Stimulated activated CD8-positive, alpha-beta memory T cell treated with anti-CD3 and anti-CD28 coated beads, Interleukin-15, amount 100 ng/mL, for 24 hours (primary cell): ENCODE measurements around the gene TTC21B.
"Not testable (repeated sequence)": the region's sequence is repeated elsewhere in the genome, so short reads cannot be mapped to it uniquely, and the experiment has no call there.

Experiments used
- DNase-seq: peaks from one replicate; pipeline ENCODE4 v3.0.0-alpha.2; 2020; ENCODE audit warnings: low read depth

Gene TTC21B

DNA sequence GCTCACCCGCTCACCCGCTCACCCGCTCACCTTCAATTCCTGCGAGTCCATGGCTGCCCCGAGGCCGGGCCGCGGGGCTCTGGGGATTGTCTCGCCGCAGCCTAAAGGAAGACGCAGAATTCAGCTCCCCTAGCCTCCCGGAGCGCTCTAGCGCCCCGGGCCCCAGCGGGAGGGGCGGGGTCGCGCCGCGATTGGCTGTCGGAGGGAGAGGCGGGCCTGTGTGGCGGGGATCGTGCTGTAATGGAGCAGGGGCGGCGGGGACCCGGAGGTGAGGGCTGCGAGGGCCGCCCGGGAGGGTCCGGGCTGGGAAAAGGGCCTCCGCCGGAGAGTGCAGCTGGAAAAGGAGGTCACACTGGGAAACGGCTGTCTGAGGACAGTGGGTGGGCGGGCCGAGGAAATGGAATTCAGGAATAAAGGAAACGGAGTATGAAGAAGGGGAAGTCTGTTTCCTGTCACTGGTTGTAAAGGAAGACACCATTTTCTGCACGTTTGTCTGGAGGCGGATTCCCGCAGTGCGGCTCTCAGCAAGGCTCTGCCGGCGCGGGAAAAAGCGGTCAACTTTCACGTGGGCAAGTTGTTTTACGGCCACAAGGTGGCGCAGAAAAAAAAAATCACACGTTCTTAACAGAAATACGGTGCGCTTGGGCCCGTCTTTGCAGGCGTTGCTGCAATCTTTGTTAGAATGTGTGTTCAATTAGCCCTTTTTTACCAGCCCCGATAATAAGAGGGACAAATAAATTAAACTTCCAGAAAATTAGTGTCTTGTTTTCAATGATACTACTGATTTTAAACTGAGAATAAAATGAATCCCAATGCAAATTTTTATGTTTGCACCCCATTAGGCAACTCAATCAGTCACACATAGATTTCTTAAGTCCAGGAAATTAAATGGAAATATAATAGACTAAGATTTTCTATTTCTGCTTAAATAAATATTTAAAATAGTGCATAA, at the start of gene TTC21B:
TTC21B (minus strand) TSS at position 122 of the 952 bp plus-strand sequence; CDS start at position 51, 71 bp downstream.
- peak; percentile 83 for DNase-seq

DNA sequence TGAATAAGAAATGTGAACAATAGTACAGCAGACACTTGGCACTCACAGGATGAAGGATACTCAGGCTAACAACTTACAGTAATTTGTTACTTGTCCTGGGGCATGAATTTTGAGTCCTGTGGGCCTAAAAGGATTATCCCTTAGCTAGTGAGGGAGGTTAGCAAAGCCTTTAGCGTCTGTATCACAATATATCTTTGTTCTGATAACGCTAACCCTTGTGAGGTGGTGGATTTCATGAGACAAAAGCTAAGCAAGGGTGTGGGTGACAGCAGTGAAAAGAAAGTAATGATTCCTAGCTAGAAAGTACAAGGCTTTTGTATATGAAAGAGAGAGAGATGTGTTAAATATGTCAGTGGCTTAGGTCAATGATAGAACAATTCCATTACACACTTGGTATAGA, 46.8 kb upstream of the TTC21B start:
- DNase-seq = no peak

DNA sequence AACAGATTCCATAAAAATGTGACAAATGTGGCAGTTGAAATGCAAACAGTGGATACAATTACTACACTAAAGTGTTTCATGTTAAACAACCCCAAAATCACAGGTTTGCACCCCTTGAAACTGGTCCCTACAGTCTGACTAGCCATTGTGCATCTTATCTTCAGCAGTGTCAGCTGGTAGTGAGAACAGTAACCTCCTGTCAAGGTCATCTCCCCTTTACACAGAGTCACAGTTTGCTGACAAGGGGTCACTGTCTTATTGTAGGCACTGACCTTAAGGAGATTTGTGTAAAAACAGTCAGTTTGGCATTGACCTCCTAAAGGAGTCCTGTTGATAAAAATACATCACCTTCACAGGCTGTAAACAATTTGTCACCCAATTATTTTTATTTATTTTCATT, 37.3 kb upstream of the TTC21B start:
- DNase-seq = no peak

DNA sequence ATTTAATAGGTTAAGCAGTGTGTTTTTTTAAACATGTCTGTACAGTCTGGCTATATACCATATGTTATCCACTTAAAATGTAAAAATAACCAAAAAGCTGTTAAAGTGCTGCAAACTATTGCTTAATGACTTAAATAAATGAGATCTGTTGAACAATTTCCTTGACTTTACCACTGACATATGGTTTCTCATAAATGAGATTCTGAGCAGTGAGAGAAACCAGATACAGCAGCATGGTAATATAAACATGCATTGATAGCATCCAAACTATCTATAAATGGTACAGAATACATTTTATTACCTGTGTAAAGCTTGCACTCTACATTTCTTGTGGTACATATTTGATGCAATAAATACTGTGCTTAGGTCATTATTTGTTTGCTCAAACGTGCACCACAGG, 36.3 kb upstream of the TTC21B start:
- DNase-seq = no peak

DNA sequence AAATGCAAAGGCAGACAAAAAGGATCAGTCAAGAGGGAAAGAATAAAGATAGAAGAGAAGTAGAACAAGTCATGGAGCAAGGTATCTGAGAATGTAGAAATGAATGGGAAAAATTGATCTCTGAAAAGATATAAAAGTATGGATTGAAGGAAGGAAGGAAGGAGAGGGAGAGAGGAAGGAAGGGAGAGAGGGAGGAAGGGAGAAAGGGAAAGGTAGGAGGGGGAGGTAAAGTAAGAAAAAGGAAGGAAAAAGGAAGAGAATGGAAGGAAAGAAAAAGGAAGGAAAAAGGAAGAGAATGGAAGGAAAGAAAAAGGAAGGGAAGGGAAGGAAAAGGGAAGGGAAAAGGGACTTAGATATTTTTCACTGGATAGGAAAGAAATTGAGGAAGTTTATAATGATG, 31.5 kb upstream of the TTC21B start:
- no peak for DNase-seq

DNA sequence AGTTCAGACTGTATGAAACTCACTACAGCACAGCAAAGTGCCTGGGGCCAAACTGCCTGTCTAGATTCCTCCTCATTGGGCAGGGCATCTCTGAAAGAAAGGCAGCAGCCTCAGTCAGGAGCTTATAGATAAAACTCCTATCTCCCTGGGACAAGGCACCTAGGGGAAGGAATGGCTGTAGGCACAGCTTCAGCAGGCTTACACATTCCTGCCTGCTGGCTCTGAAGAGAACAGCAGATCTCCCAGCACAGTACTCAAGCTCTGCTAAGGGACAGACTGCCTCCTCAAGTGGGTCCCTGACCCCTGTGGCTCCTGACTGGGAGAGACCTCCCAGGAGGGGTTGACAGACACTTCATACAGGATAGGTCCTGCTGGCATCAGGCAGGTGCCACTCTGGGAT, 18.6 kb upstream of the TTC21B start:
- not testable (repeated sequence) for DNase-seq

DNA sequence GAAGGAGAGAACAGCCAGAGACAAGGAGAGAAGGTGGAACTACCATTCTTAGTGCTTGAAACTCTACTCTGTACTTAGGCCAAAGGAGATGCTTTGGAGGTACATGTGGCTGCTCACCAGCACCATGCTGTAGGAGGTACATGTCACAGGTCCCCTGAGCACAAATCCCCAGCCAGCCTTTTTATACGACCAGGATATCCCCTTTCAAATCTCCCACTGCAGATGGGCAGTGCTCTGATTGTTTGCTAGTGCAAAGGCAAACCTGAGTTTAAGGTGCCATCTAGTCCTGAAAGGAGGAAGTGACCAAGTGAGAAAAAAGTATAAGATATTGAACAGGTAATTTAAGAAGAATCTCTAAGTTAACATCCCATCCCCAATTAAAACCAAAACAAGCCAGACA, 17.1 kb upstream of the TTC21B start:
- DNase-seq = no peak

DNA sequence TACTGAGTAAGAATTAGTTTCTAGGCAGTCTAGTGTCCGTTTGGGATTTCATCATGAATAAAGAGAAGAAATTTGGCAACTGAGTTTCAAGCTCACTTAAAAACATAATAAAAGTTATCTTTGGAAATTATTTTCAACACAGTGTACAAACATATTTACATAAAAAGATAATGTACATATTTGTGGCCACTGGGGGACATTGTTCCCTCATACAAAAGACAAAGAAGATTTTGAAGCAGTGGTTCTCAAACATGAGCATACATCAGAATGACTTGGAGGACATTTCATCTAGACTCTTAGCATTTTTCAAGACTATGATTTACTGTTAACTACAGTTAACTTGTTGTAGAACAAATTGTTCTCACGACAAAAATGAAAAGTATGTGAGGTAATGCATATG, 15.7 kb upstream of the TTC21B start:
- DNase-seq = no peak

DNA sequence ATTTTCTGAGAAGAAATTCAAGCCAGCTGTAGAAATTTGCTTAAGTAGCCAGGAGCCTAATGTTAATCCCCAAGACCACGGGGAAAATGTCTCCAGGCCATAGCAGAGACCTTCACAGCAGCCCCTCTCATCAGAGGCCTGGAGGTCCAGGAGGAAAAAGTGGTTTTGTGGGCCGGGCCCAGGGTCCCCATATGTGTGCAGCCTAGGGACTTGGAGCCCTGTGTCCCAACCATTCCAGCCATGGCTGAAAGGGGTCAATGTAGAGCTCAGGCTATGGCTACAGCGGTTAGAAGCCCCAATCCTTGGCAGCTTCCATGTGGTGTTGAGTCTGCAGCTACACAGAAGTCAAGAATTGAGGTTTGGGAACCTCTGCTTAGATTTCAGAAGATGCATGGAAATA, 14.2 kb upstream of the TTC21B start:
- DNase-seq = no peak

DNA sequence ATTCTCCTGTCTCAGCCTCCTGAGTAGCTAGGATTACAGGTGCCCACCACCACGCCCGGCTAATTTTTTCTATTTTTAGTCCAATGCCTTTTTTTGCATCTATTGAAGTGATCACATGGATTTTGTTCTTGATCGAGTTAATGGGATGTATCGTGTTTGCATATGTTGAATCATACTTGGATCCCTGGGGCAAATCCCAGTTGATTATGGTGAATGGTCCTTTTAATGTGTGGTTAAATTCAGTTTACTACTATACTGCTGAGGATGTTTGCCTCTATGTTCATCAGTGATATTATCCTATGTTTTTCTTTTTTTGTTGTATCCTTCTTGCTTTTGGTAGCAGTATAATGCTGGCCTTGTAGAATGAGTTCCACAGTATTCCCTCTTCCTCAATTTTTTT, 8.2 kb upstream of the TTC21B start:
- DNase-seq = no peak

DNA sequence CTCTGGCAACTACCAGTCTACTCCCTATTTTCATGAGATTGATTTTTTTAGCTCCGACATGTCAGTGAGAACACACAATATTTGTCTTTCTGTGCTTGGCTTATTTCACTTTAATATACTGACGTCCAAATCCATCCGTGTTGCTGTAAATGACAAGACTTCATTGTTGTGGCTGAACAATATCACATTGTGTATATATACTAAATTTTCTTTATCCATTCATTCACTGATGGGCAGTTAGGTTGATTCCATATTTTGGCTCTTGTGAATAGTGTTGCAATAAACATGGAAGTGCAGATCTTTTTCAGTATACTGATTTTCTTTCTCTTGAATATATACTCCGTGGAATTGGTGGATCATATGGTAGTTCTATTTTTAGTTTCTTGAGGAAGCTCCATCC, 5.8 kb upstream of the TTC21B start:
- no peak for DNase-seq

DNA sequence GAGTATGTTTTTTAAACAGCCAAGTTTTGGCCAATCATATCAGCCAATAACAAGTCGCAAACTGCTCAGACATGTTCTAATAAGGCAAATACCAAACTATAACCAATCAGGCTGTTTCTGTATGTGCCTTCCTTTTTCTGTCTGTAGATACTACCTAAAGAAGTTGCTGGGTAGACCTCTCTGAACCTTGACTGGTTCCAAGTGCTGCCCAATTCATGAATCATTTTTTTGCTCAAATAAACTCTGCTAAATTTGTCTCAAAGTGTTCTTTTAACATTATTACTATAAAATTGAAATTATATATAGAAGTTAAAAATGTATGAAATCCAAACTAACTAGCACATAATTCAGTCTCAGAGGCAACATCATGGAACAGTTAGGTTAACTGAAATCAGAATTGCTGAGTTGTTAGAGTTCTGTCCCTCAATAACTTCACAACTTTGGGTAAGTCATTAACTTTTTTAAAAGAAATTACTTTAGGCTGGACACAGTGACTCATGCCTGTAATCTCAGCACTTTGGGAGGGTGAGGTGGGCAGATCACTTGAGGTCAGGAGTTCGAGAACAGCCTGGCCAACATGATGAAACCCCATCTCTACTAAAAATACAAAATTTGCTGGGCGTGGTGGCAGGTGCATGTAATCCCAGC, 4.9 kb upstream of the TTC21B start:
- DNase-seq = no peak

DNA sequence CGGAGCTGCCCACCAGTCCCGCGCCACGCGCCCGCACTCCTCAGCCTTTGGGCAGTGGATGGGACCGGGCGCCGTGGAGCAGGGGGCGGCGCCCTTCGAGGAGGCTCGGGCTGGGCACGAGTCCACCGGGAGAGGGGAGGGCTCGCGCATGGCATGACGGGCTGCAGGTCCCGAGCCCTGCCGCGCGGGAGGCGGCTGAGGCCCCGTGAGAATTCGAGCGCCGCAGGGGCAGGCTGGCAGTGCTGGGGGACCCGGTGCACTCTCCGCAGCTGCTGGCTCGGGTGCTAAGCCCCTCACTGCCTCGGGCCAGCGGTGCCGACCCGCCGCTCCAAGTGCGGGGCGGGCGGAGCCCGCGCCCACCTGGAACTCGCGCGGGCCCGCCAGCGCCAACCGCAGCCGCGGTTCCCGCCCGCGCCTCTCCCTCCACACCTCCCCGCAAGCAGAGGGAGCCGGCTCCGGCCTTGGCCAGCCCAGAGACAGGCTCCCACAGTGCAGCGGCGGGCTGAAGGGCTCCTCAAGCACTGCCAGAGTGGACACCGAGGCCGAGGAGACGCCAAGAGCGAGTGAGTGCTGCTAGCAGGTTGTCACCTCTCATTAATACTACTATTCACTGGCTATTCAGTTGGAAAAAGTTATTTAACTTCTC, 3.6 kb upstream of the TTC21B start:
- no peak for DNase-seq

DNA sequence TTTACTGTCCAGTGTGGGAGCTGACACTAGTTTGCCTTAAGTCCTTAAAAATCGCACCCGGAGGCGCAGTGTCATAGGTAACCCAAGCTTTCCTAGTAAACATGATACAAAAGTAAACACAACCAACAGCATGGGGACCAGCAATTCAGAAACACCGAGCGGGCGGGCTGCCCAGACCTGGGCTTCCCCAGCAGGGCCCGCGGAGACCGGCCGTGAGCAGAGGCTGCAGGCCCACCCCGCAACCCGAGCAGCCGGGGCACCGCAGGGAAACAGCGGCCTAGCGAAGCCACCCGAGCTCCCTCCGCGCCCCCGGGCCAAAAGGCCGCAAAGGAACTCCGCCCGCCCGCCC, 296 bp downstream of the TTC21B start:
- DNase-seq = no peak

DNA sequence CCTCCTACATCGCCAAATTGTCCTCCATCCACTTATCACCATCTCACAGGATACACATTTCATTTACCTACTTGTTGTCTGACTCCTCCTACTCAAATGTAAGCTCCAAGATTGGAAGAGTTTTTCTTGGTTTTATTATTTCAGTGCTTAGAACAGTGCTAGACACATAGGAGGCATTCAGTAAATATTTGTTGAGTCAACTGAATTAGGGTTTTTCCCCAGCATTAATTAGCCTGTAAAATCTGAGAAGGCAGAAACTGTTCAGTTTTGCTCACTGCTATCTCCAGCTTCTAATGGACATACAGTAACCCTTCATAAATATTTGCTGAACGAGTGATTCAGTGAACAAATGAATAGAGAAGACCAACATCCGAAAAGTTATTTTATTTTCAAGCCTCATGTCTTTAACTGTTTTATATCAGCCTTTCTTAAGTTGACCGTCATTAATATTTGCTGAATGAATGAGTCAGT, 800 bp downstream of the TTC21B start:
- DNase-seq = no peak

DNA sequence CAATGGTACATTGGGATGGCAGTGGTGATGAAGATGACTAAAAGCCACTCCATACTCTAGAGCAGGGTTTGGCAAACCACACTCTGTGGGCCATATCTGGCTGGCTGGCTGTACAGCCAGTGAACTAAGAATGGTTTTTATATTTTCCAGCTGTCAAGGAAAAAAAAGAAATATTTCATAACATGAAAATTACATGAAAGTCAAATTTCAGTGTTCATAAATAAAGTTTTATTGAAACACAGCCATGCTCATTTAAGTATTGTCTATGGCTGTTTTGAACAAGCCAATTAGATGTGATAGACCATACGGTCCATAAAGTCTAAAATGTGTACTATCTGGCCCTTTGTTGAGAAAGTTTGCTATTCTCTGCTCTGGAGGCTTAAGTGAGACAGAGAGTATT, 1.5 kb downstream of the TTC21B start:
- DNase-seq = no peak

DNA sequence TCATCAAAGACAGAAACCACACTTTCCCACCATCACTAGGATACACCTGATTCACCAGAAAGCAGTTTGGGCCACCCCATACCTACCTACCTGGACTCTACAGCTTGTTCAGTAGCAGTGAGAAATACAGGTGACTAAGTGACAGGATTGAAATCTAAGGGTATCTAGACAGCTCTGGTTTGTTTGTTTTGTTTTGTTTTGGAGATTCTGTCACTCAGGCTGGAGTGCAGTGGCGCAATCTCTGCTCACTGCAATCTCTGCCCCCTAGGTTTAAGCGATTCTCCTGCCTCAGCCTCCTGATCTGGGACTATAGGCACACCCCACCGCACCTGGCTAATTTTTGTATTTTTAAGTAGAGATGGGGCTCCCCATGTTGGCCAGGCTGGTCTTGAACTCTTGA, 3.1 kb downstream of the TTC21B start:
- no peak for DNase-seq

DNA sequence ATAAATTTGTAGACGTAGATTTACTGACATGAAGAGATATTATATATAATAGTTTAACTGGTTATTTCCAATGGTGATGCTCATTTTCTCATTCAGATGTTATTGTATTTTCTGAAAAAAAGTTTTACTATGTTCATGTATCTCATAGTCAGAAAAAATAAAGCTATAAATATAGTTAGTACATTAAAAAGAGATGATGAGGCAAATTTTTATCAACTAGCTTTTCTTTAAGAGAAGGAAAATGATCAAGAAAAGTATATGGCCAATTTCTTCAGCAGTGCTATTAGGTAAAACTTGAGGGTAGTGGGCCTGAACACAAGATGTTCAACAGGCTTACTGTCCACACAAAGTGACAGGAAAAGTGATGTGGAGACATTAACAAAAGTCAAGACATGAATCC, 11.7 kb downstream of the TTC21B start:
- no peak for DNase-seq

DNA sequence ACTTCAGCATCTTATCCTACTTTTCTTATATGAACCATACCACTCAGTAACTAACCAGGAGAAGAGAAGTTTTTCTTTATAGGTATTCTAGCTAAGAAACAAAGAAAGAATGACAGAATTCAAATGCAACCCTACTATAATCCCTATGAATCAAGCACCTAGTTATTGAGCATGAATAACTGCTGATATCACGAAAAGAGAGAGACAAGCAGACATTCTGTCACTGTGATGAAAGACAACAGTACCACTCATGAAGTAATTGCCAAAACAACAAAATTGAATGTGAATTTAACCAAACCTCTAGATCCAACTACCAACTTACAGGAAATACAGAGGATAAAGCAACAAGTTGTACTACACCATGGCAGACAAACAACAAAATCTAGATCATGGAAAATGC, 15.3 kb downstream of the TTC21B start:
- no peak for DNase-seq

DNA sequence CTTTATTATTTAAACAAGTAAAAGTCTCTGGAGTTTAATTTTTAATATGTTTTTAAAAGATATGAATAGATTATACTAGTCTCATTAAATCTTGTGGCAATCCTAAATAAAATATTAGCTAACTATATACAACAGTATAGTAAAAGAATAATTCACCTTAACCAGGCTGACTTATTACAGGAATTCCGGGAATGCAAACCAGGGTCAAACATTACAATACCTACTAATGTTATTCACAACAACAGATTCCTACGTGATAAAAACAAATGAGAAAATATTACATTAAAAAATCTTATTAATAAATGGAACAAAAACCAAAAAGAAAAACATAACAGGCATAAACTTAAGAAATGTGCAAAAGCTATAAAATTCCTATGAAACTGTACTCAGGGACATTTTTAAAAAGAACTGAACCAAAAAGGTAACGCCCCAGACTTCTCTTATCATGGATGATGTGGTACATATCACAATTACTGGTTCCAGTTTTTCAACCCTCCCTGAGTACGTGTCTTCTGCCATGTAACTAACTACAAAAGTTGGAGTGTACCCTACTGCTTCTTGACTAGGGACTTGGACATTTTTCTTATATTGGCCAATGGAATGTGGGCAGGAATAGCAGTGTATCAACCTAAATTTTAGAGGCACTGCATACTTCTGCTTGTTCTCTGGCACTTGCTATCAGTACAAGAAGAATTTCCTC, 20.2 kb downstream of the TTC21B start:
- DNase-seq = no peak

DNA sequence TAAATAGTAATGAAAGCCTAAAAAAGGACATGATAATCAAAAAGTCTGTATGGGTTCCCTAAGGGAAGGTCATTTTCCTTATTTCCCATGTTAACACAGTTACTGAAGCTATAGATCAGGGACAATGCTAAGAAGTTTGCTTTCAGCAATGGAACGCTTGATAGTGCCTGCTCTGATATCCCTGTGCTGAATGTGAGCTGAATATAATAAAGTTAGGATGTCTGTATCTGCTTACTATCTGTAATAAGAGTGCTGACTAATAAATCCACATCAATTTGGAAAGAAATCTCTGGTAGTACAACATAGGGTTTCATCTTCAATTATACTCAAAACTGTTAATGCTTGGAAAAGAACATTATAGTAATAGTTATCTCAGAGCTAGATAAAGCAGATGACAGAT, 25.8 kb downstream of the TTC21B start:
- no peak for DNase-seq

DNA sequence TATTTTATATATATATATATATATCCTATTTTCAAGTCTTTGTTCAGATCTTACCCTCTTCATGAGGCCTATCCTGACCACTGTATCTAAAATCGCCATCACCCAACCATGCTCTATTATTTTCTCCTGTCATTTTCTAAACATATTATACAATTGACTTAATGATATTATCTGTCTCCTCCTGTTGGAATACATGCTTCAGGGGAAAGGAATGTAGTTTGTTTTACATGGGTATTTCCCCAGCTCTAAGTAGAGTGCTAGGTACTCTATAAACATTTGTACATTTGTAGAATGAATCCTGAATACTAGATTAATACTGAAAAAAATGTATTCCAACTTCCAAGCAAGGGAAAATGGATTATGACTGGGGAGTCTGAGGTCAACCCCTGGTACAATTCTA, 26.2 kb downstream of the TTC21B start:
- no peak for DNase-seq
